HEK293 (cell line): ENCODE data around the gene PJA2.

Experiments
- CTCF ChIA-PET: fragments of 350-600 bp; formaldehyde crosslinking; extraction: SDS; loops from one replicate; lab custom pipeline; 2021; ENCODE audit warnings: antibody characterized with exemption; lab: Yijun Ruan, JAX
- POLR2A ChIA-PET: fragments of 300-600 bp; formaldehyde crosslinking; extraction: SDS; loops from one replicate; lab custom pipeline; 2020; ENCODE audit warnings: antibody characterized with exemption, inconsistent platforms; lab: Yijun Ruan, JAX
- H3K27ac ChIP-seq: fragments of 200-500 bp; sonication (Bioruptor generic); 2 replicates; pipeline ENCODE4 v1.5.1; 2014; ENCODE audit warnings: low read depth, low read length, control low read depth, inconsistent platforms; ENCODE audit errors: extremely low read depth
- H3K36me3 ChIP-seq, 2 experiments: fragments of 200-500 bp in 1 of 2; sonication (Bioruptor generic) in 1 of 2; 1 replicate in 1 of 2; 2 replicates in 1 of 2; pipeline ENCODE4 v1.5.1; 2014 to 2017; ENCODE audit warnings: inconsistent platforms in 2 of 2, low read length in 2 of 2; ENCODE audit not compliant: control insufficient read depth in 2 of 2, insufficient read depth in 1 of 2
- H3K4me1 ChIP-seq: fragments of 200-500 bp; sonication (Bioruptor generic); 2 replicates; pipeline ENCODE4 v1.5.1; 2014; ENCODE audit warnings: mild to moderate bottlenecking, low read length, inconsistent platforms; ENCODE audit not compliant: control insufficient read depth, insufficient read depth
- H3K4me3 ChIP-seq: 2 replicates; pipeline ENCODE4 v1.5.1; 2011; ENCODE audit warnings: low read depth, mild to moderate bottlenecking, control low read depth, low read length, moderate library complexity
- H3K9me3 ChIP-seq: fragments of 200-500 bp; sonication (Bioruptor generic); 2 replicates; pipeline ENCODE4 v1.5.1; 2014; ENCODE audit warnings: low read depth, low read length, inconsistent platforms; ENCODE audit not compliant: control insufficient read depth, insufficient read depth
- IKZF3 ChIP-seq: fragments of 450-650 bp; IDR thresholded peaks from 2 replicates; pipeline ENCODE4 v1.5.0; 2018; ENCODE audit warnings: missing biosample characterization, mild to moderate bottlenecking, missing genetic modification characterization, moderate library complexity
- KLF16 ChIP-seq: fragments of 450-650 bp; formaldehyde crosslinking; IDR thresholded peaks from 2 replicates; pipeline ENCODE4 v1.5.1; 2017; ENCODE audit warnings: missing biosample characterization, missing genetic modification characterization
- KLF8 ChIP-seq: fragments of 450-650 bp; formaldehyde crosslinking; IDR thresholded peaks from 2 replicates; pipeline ENCODE4 v1.5.1; 2016; ENCODE audit warnings: missing biosample characterization, missing genetic modification characterization
- PRDM1 ChIP-seq: fragments of 450-650 bp; formaldehyde crosslinking; IDR thresholded peaks from 2 replicates; pipeline ENCODE4; 2016; ENCODE audit warnings: missing biosample characterization, missing genetic modification characterization
- PRDM10 ChIP-seq: fragments of 450-650 bp; formaldehyde crosslinking; IDR thresholded peaks from 2 replicates; pipeline ENCODE4 v1.5.1; 2016; ENCODE audit warnings: missing biosample characterization, missing genetic modification characterization
- REST ChIP-seq: fragments of 450-650 bp; formaldehyde crosslinking; IDR thresholded peaks from 2 replicates; pipeline ENCODE4 v1.5.1; 2016; ENCODE audit warnings: missing biosample characterization, missing genetic modification characterization
- SCRT1 ChIP-seq: fragments of 450-650 bp; formaldehyde crosslinking; IDR thresholded peaks from 2 replicates; pipeline ENCODE4 v1.5.1; 2016; ENCODE audit warnings: missing biosample characterization, missing genetic modification characterization, borderline replicate concordance
- SCRT2 ChIP-seq: fragments of 450-650 bp; formaldehyde crosslinking; IDR thresholded peaks from 2 replicates; pipeline ENCODE4 v1.5.1; 2016; ENCODE audit warnings: missing biosample characterization, missing genetic modification characterization
- TSHZ1 ChIP-seq: fragments of 450-650 bp; formaldehyde crosslinking; IDR thresholded peaks from 2 replicates; pipeline ENCODE4 v1.5.1; 2016; ENCODE audit warnings: missing biosample characterization, missing genetic modification characterization, borderline replicate concordance
- ZBTB49 ChIP-seq: fragments of 450-650 bp; formaldehyde crosslinking; IDR thresholded peaks from 2 replicates; pipeline ENCODE4 v1.5.1; 2016; ENCODE audit warnings: missing biosample characterization, missing genetic modification characterization, low read depth
- ZIC2 ChIP-seq: fragments of 450-650 bp; formaldehyde crosslinking; IDR thresholded peaks from 2 replicates; pipeline ENCODE4 v1.5.1; 2016; ENCODE audit warnings: missing biosample characterization, missing genetic modification characterization
- ZNF335 ChIP-seq: fragments of 450-650 bp; formaldehyde crosslinking; conservative IDR thresholded peaks from 2 replicates; pipeline ENCODE4 v1.5.1; 2016; ENCODE audit warnings: missing biosample characterization, missing genetic modification characterization
- ZNF510 ChIP-seq: fragments of 450-650 bp; formaldehyde crosslinking; IDR thresholded peaks from 2 replicates; pipeline ENCODE4 v1.5.1; 2018; ENCODE audit warnings: mild to moderate bottlenecking, missing genetic modification characterization, missing biosample characterization; ENCODE audit not compliant: insufficient replicate concordance
- ZNF624 ChIP-seq: fragments of 450-650 bp; formaldehyde crosslinking; IDR thresholded peaks from 2 replicates; pipeline ENCODE4 v1.5.1; 2017; ENCODE audit warnings: missing biosample characterization, missing genetic modification characterization
- ZNF677 ChIP-seq: fragments of 450-650 bp; IDR thresholded peaks from 2 replicates; pipeline ENCODE4 v1.5.0; 2018; ENCODE audit warnings: missing biosample characterization, mild to moderate bottlenecking, missing genetic modification characterization, moderate library complexity
- ZNF704 ChIP-seq: fragments of 450-650 bp; formaldehyde crosslinking; IDR thresholded peaks from 2 replicates; pipeline ENCODE4 v1.5.1; 2016; ENCODE audit warnings: missing biosample characterization, missing genetic modification characterization

Gene PJA2

GRCh38 chr5:109399092-109399759 is 10.5 kb downstream of the PJA2 start:
- no peaks in the 10 kb centered on the region for H3K9me3 ChIP-seq
- no peak overlapping the region for H3K4me3 ChIP-seq
- POLR2A ChIA-PET, result interaction anchor here (0.9 kb wide), 1 partner anchor 10 kb away, joined by 5 read pairs; no protein-coding TSS in a partner anchor
- CTCF ChIA-PET, result interaction anchor here (0.7 kb wide), 1 partner anchor 12 kb away, joined by 4 read pairs; no protein-coding TSS in a partner anchor
- no peak overlapping the region for H3K27ac ChIP-seq
- no peaks in the 10 kb centered on the region for H3K36me3 ChIP-seq
- H3K4me1 ChIP-seq, result peaks cover 7% of the 10 kb centered on the region; the same call in 1 of the 2 replicates
- TF ChIP-seq ZNF335 (tag by site-specific recombination), result 0 out of 2 replicates have a peak, but pooled peaks have one; percentile 18
- TF ChIP-seq ZNF704 (tag by site-specific recombination), result no peak
- no peak for TF ChIP-seq ZIC2 (tag by site-specific recombination)
- no peak for TF ChIP-seq ZNF510
- no peak for TF ChIP-seq IKZF3 (tag by site-specific recombination)
- no peak for TF ChIP-seq ZNF624 (tag by site-specific recombination)
- no peak for TF ChIP-seq ZBTB49 (tag by site-specific recombination)
- peak; percentile 33; the same call in 1 of the 2 replicates for TF ChIP-seq PRDM1 (tag by site-specific recombination)
- TF ChIP-seq ZNF677 (tag by site-specific recombination), result no peak
- no peak for TF ChIP-seq TSHZ1
- TF ChIP-seq REST (tag by site-specific recombination), result peak; percentile 38; the same call in 1 of the 2 replicates
- no peak for TF ChIP-seq KLF8 (tag by site-specific recombination)

- Histone ChIP-seq H3K4me3 (no peak overlapping the region), H3K36me3 (no peaks in the 10 kb centered on the region), H3K27ac (no peak overlapping the region), H3K9me3 (no peaks in the 10 kb centered on the region), H3K4me1 (peaks cover 7% of the 10 kb centered on the region; the same call in 1 of the 2 replicates)
- CTCF ChIA-PET, result no interaction called here
- TF ChIP-seq KLF16 (tag by site-specific recombination), result no peak
- TF ChIP-seq PRDM10 (tag by site-specific recombination), result no peak
- TF ChIP-seq SCRT1, result peak; percentile 81; the same call in 1 of the 2 replicates
- TF ChIP-seq SCRT2, result peak; percentile 90
- POLR2A ChIA-PET, result no interaction called here
Observed at GRCh38 chr5:109396965-109397364, 12.8 kb downstream of the PJA2 start.
